ENCODE results near the gene MOCS1.

MOCS1 gene

GRCh38 chr6:39891976-39892375 is 42.3 kb downstream of the MOCS1 start:
- H3K27ac ChIP-seq (ENCODE audit: low read depth, low read length), result no peak overlapping the region
- H3K4me3 ChIP-seq (ENCODE audit: low read length), result no peak overlapping the region

GRCh38 chr6:39891353-39891752 is 42.9 kb downstream of the MOCS1 start:
- Histone ChIP-seq H3K4me1 (ENCODE audit: control insufficient read depth, insufficient read depth, low read length) (peaks cover 7% of the 10 kb centered on the region), H3K9ac (ENCODE audit: low read length) (no peak overlapping the region), H3K27me3 (ENCODE audit: control insufficient read depth, insufficient read depth, low read length) (no peaks in the 10 kb centered on the region), H3K36me3 (ENCODE audit: control insufficient read depth, insufficient read depth, low read length) (no peaks in the 10 kb centered on the region), H3K27ac (ENCODE audit: low read depth, low read length) (no peak overlapping the region), H3K4me3 (ENCODE audit: low read length) (no peak overlapping the region)

More at GRCh38 chr6:39891976-39892375, 42.3 kb downstream of the MOCS1 start:
- no peaks in the 10 kb centered on the region for H3K27me3 ChIP-seq (ENCODE audit: control insufficient read depth, insufficient read depth, low read length)
- peaks cover 7% of the 10 kb centered on the region for H3K4me1 ChIP-seq (ENCODE audit: control insufficient read depth, insufficient read depth, low read length)
- H3K9ac ChIP-seq (ENCODE audit: low read length), result no peak overlapping the region
- H3K36me3 ChIP-seq (ENCODE audit: control insufficient read depth, insufficient read depth, low read length), result no peaks in the 10 kb centered on the region

GRCh38 chr6:39889229-39889628 is 45.0 kb downstream of the MOCS1 start:
- no peak overlapping the region for H3K9ac ChIP-seq (ENCODE audit: low read length)
- H3K27me3 ChIP-seq (ENCODE audit: control insufficient read depth, insufficient read depth, low read length), result no peaks in the 10 kb centered on the region
- H3K36me3 ChIP-seq (ENCODE audit: control insufficient read depth, insufficient read depth, low read length), result no peaks in the 10 kb centered on the region
- no peak overlapping the region for H3K4me3 ChIP-seq (ENCODE audit: low read length)
- H3K27ac ChIP-seq (ENCODE audit: low read depth, low read length), result no peak overlapping the region
- peaks cover 7% of the 10 kb centered on the region for H3K4me1 ChIP-seq (ENCODE audit: control insufficient read depth, insufficient read depth, low read length)

GRCh38 chr6:39887692-39888450 is 46.4 kb downstream of the MOCS1 start:
- H3K4me1 ChIP-seq (ENCODE audit: control insufficient read depth, insufficient read depth, low read length), result peaks cover 7% of the 10 kb centered on the region
- no peak overlapping the region for H3K4me3 ChIP-seq (ENCODE audit: low read length)
- peak overlapping the region; percentile 58 for H3K27ac ChIP-seq (ENCODE audit: low read depth, low read length)
- H3K27me3 ChIP-seq (ENCODE audit: control insufficient read depth, insufficient read depth, low read length), result no peaks in the 10 kb centered on the region
- H3K9ac ChIP-seq (ENCODE audit: low read length), result no peak overlapping the region
- no peaks in the 10 kb centered on the region for H3K36me3 ChIP-seq (ENCODE audit: control insufficient read depth, insufficient read depth, low read length)

GRCh38 chr6:39886871-39887270 is 47.4 kb downstream of the MOCS1 start:
- no peak overlapping the region for H3K9ac ChIP-seq (ENCODE audit: low read length)
- H3K27me3 ChIP-seq (ENCODE audit: control insufficient read depth, insufficient read depth, low read length), result no peaks in the 10 kb centered on the region
- H3K4me3 ChIP-seq (ENCODE audit: low read length), result no peak overlapping the region
- H3K4me1 ChIP-seq (ENCODE audit: control insufficient read depth, insufficient read depth, low read length), result peaks cover 17% of the 10 kb centered on the region
- H3K36me3 ChIP-seq (ENCODE audit: control insufficient read depth, insufficient read depth, low read length), result no peaks in the 10 kb centered on the region
- peak overlapping the region; percentile 22 for H3K27ac ChIP-seq (ENCODE audit: low read depth, low read length)

- no peak overlapping the region for H3K9ac ChIP-seq (ENCODE audit: low read length)
- H3K4me1 ChIP-seq (ENCODE audit: control insufficient read depth, insufficient read depth, low read length), result peaks cover 19% of the 10 kb centered on the region
Measured at GRCh38 chr6:39885691-39886090, 48.6 kb downstream of the MOCS1 start.

GRCh38 chr6:39884696-39885095 is 49.6 kb downstream of the MOCS1 start:
- Histone ChIP-seq H3K27ac (ENCODE audit: low read depth, low read length) (no peak overlapping the region), H3K36me3 (ENCODE audit: control insufficient read depth, insufficient read depth, low read length) (no peaks in the 10 kb centered on the region), H3K4me1 (ENCODE audit: control insufficient read depth, insufficient read depth, low read length) (peaks cover 19% of the 10 kb centered on the region)

More at GRCh38 chr6:39885691-39886090, 48.6 kb downstream of the MOCS1 start:
- Histone ChIP-seq H3K4me3 (ENCODE audit: low read length) (no peak overlapping the region), H3K27ac (ENCODE audit: low read depth, low read length) (no peak overlapping the region), H3K27me3 (ENCODE audit: control insufficient read depth, insufficient read depth, low read length) (no peaks in the 10 kb centered on the region), H3K36me3 (ENCODE audit: control insufficient read depth, insufficient read depth, low read length) (no peaks in the 10 kb centered on the region)

GRCh38 chr6:39882531-39882899 is 51.7 kb downstream of the MOCS1 start:
- H3K4me3 ChIP-seq (ENCODE audit: low read length), result no peak overlapping the region
- H3K27me3 ChIP-seq (ENCODE audit: control insufficient read depth, insufficient read depth, low read length), result no peaks in the 10 kb centered on the region
- peaks cover 15% of the 10 kb centered on the region for H3K4me1 ChIP-seq (ENCODE audit: control insufficient read depth, insufficient read depth, low read length)
- peak overlapping the region; percentile 43 for H3K27ac ChIP-seq (ENCODE audit: low read depth, low read length)
- no peak overlapping the region for H3K9ac ChIP-seq (ENCODE audit: low read length)
- peaks cover 7% of the 10 kb centered on the region for H3K36me3 ChIP-seq (ENCODE audit: control insufficient read depth, insufficient read depth, low read length)

More at GRCh38 chr6:39884696-39885095, 49.6 kb downstream of the MOCS1 start:
- Histone ChIP-seq H3K9ac (ENCODE audit: low read length) (no peak overlapping the region), H3K4me3 (ENCODE audit: low read length) (no peak overlapping the region), H3K27me3 (ENCODE audit: control insufficient read depth, insufficient read depth, low read length) (no peaks in the 10 kb centered on the region)

GRCh38 chr6:39881851-39882530 is 52.3 kb downstream of the MOCS1 start:
- H3K4me1 ChIP-seq (ENCODE audit: control insufficient read depth, insufficient read depth, low read length), result peaks cover 12% of the 10 kb centered on the region
- H3K27me3 ChIP-seq (ENCODE audit: control insufficient read depth, insufficient read depth, low read length), result no peaks in the 10 kb centered on the region
- H3K36me3 ChIP-seq (ENCODE audit: control insufficient read depth, insufficient read depth, low read length), result peaks cover 10% of the 10 kb centered on the region
- no peak overlapping the region for H3K4me3 ChIP-seq (ENCODE audit: low read length)
- H3K9ac ChIP-seq (ENCODE audit: low read length), result no peak overlapping the region
- H3K27ac ChIP-seq (ENCODE audit: low read depth, low read length), result peak overlapping the region; percentile 43

GRCh38 chr6:39880594-39880993 is 53.7 kb downstream of the MOCS1 start:
- H3K4me1 ChIP-seq (ENCODE audit: control insufficient read depth, insufficient read depth, low read length), result peaks cover 12% of the 10 kb centered on the region
- H3K27me3 ChIP-seq (ENCODE audit: control insufficient read depth, insufficient read depth, low read length), result no peaks in the 10 kb centered on the region
- peaks cover 12% of the 10 kb centered on the region for H3K36me3 ChIP-seq (ENCODE audit: control insufficient read depth, insufficient read depth, low read length)
- H3K4me3 ChIP-seq (ENCODE audit: low read length), result no peak overlapping the region
- H3K27ac ChIP-seq (ENCODE audit: low read depth, low read length), result no peak overlapping the region
- no peak overlapping the region for H3K9ac ChIP-seq (ENCODE audit: low read length)

- H3K4me1 ChIP-seq (ENCODE audit: control insufficient read depth, insufficient read depth, low read length), result peaks cover 12% of the 10 kb centered on the region
- peaks cover 12% of the 10 kb centered on the region for H3K36me3 ChIP-seq (ENCODE audit: control insufficient read depth, insufficient read depth, low read length)
- no peak overlapping the region for H3K27ac ChIP-seq (ENCODE audit: low read depth, low read length)
- H3K27me3 ChIP-seq (ENCODE audit: control insufficient read depth, insufficient read depth, low read length), result no peaks in the 10 kb centered on the region
- H3K4me3 ChIP-seq (ENCODE audit: low read length), result no peak overlapping the region
- H3K9ac ChIP-seq (ENCODE audit: low read length), result no peak overlapping the region
Measured at GRCh38 chr6:39879535-39879934, 54.7 kb downstream of the MOCS1 start.

- Histone ChIP-seq H3K9ac (ENCODE audit: low read length) (no peak overlapping the region), H3K27me3 (ENCODE audit: control insufficient read depth, insufficient read depth, low read length) (no peaks in the 10 kb centered on the region), H3K36me3 (ENCODE audit: control insufficient read depth, insufficient read depth, low read length) (peaks cover 12% of the 10 kb centered on the region), H3K4me3 (ENCODE audit: low read length) (no peak overlapping the region), H3K27ac (ENCODE audit: low read depth, low read length) (no peak overlapping the region), H3K4me1 (ENCODE audit: control insufficient read depth, insufficient read depth, low read length) (peaks cover 2% of the 10 kb centered on the region)
Measured at GRCh38 chr6:39876826-39877225, 57.4 kb downstream of the MOCS1 start.

GRCh38 chr6:39876111-39876510 is 58.2 kb downstream of the MOCS1 start:
- H3K36me3 ChIP-seq (ENCODE audit: control insufficient read depth, insufficient read depth, low read length), result peaks cover 17% of the 10 kb centered on the region
- H3K9ac ChIP-seq (ENCODE audit: low read length), result no peak overlapping the region
- no peak overlapping the region for H3K4me3 ChIP-seq (ENCODE audit: low read length)
- no peak overlapping the region for H3K27ac ChIP-seq (ENCODE audit: low read depth, low read length)
- no peaks in the 10 kb centered on the region for H3K4me1 ChIP-seq (ENCODE audit: control insufficient read depth, insufficient read depth, low read length)
- no peaks in the 10 kb centered on the region for H3K27me3 ChIP-seq (ENCODE audit: control insufficient read depth, insufficient read depth, low read length)

Data from rectal smooth muscle tissue (tissue), 1 donor.